Esophagus muscularis mucosa (tissue), 4 donors: ENCODE data around the gene ASIC1. TPM values are rescaled to one million over a fixed set of nuclear protein-coding genes. Genes with fewer than 3 reads are reported as not detected.

ENCODE experiments used
- DNase-seq: peaks from one replicate; pipeline ENCODE4 v3.0.0-alpha.2; 2017; ENCODE audit errors: extremely low spot score
- H3K27ac ChIP-seq, 4 donors: fragments of 200-600 bp; sonication (generic); replicated peaks in 1 of 4; 1 replicate in 3 of 4; 2 replicates in 1 of 4; pipeline ENCODE4 v1.5.1; 2016 to 2019; ENCODE audit warnings: mild to moderate bottlenecking in 1 of 4
- H3K27me3 ChIP-seq, 4 donors: fragments of 200-600 bp; sonication (generic); one replicate each; pipeline versions ENCODE4 v1.5.1 to v1.6.0; 2016 to 2019
- H3K36me3 ChIP-seq, 4 donors: fragments of 200-600 bp; sonication (generic); one replicate each; pipeline ENCODE4 v1.5.1; 2016 to 2019
- H3K4me1 ChIP-seq, 4 donors: fragments of 200-600 bp; sonication (generic); one replicate each; pipeline ENCODE4 v1.5.1; 2016 to 2019
- H3K4me3 ChIP-seq, 4 donors: fragments of 200-600 bp; sonication (generic); 1 replicate in 2 of 4; 2 replicates in 2 of 4; pipeline ENCODE4 v1.5.1; 2016 to 2019; ENCODE audit warnings: mild to moderate bottlenecking in 4 of 4, moderate library complexity in 1 of 4
- H3K9me3 ChIP-seq, 4 donors: fragments of 200-600 bp; sonication (generic); 1 replicate in 3 of 4; 2 replicates in 1 of 4; pipeline ENCODE4 v1.5.1; 2016 to 2019
- EP300 ChIP-seq: sonication (generic); formaldehyde crosslinking; IDR thresholded peaks from one replicate; pipeline ENCODE4 v1.6.1; 2017; ENCODE audit warnings: antibody characterized with exemption
- POLR2A ChIP-seq: fragments of 450-650 bp; IDR thresholded peaks from one replicate; pipeline ENCODE4 v1.6.1; 2017; ENCODE audit warnings: antibody characterized with exemption, moderate library complexity, mild to moderate bottlenecking, low read depth
- POLR2AphosphoS5 ChIP-seq, 2 donors: sonication (generic); formaldehyde crosslinking; IDR thresholded peaks; one replicate each; pipeline ENCODE4 v1.6.1; 2017; ENCODE audit warnings: antibody characterized with exemption in 2 of 2
- WGBS: methylation state at CpG from one replicate; pipeline ENCODE4 v1.1.5; 2018; 5-methylcytosine and 5-hydroxymethylcytosine counted together
- intact Hi-C: fragments of 100-400 bp; cut with DNase I; formaldehyde crosslinking; loops from one replicate; pipeline ENCODE4 v1.15.1; 2023
- total RNA-seq, 4 donors: library from RNA; depleted of rRNA; stranded (reverse); fragments of >200 nt; gene quantifications; one replicate each; pipeline versions ENCODE4 v1.1.0 to v1.2.1, GENCODE V29; 2016
- TF ChIP-seq, protein P1 (sequence below), 3 experiments: fragments of 200-600 bp in 2 of 3; fragments of 450-650 bp in 1 of 3; sonication (generic) in 2 of 3; IDR thresholded peaks; one replicate each; pipeline ENCODE4 v1.5.1; 2017 to 2019; ENCODE audit warnings: antibody characterized with exemption in 3 of 3, mild to moderate bottlenecking in 2 of 3, moderate library complexity in 1 of 3

Gene ASIC1
- total RNA-seq, 4 donors from 2014 or later = 0.66 to 5.6 (median 2.9) TPM

DNA sequence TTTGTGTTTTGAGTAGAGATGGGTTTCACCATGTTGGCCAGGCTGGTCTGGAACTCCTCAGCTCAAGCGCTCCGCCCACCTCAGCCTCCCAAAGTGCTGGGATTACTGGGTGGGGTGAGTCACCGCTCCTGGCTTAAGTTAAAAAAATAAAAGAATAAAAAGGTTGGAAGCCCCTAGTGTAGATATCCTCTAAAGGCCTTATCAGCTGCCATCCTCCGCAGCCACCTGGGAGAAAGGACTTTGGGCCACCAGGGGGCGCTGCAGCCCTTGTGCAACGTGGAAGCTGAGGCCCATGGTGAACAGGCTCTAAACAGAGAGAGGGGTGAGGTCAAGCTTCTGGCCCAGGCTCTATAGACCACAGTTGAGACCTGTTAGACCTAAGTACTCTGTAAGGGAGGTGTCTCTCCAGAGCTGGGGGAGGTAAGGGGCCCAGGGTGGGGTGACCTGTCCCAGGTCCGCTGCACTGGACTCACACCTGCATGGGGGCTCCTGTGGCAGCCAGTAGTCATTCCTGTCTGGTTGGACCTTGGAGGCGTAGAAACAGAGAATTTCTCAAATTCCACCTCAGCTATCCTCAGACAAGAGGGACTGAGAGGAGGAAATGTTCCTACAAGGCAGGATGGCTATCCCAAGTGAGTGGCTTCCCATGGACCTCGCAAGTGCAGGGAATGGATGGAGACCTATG lies 18.1 kb upstream of the ASIC1 start:
- Histone ChIP-seq H3K4me1 (no peaks in the 10 kb centered on the region), H3K9me3 (no peaks in the 10 kb centered on the region), H3K36me3 (no peaks in the 10 kb centered on the region), H3K27me3 (peaks cover 0 to 4% (median 0%) of the 10 kb centered on the region in 4 donors), H3K4me3 (no peak overlapping the region), H3K27ac (no peak overlapping the region)
- TF ChIP-seq EP300 (no peak), POLR2A (no peak)
- TF ChIP-seq, protein P1, sequence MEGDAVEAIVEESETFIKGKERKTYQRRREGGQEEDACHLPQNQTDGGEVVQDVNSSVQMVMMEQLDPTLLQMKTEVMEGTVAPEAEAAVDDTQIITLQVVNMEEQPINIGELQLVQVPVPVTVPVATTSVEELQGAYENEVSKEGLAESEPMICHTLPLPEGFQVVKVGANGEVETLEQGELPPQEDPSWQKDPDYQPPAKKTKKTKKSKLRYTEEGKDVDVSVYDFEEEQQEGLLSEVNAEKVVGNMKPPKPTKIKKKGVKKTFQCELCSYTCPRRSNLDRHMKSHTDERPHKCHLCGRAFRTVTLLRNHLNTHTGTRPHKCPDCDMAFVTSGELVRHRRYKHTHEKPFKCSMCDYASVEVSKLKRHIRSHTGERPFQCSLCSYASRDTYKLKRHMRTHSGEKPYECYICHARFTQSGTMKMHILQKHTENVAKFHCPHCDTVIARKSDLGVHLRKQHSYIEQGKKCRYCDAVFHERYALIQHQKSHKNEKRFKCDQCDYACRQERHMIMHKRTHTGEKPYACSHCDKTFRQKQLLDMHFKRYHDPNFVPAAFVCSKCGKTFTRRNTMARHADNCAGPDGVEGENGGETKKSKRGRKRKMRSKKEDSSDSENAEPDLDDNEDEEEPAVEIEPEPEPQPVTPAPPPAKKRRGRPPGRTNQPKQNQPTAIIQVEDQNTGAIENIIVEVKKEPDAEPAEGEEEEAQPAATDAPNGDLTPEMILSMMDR (IDR thresholded peaks at IDR 0.05) = peak; percentile 80 to 94 (median 87)
- 73% methylated on average over 6 of the region's 9 CpGs for WGBS
- DNase-seq = peak; percentile 97
- intact Hi-C loops = no loop called here

DNA sequence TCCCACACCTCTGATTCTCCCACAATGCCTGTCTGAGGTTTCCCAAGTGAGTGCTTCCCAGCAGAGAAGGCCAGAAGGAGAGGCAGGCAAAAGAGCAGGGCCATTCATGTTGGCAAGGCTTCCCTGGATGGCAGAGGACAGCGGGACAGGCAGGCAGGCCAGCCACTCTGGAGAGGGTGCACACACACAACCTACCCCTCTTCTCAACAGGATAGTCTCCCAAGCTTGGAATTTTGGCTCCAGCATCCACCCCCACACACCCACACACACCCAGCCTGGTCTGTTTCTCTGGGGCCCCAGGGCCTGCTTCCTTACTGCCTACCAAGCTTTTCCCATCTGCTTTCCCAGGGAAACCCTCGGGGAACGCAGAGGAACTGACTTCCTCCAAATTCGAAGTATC lies 16.7 kb upstream of the ASIC1 start:
- Histone ChIP-seq H3K4me1 (no peaks in the 10 kb centered on the region), H3K27me3 (peaks cover 0 to 4% (median 0%) of the 10 kb centered on the region in 4 donors), H3K4me3 (no peak overlapping the region), H3K36me3 (no peaks in the 10 kb centered on the region), H3K27ac (no peak overlapping the region), H3K9me3 (no peaks in the 10 kb centered on the region)
- DNase-seq = no peak
- WGBS = 78% methylated on average over 4 of the region's 4 CpGs
- intact Hi-C loops = loop anchor here (10.0 kb wide), 1 partner anchor 176 kb away; no protein-coding TSS in a partner anchor
- TF ChIP-seq, protein P1 (IDR thresholded peaks at IDR 0.05) = no peak
- TF ChIP-seq POLR2AphosphoS5 (IDR thresholded peaks at IDR 0.05) = no peak
- no peak for TF ChIP-seq EP300
- no peak for TF ChIP-seq POLR2A

DNA sequence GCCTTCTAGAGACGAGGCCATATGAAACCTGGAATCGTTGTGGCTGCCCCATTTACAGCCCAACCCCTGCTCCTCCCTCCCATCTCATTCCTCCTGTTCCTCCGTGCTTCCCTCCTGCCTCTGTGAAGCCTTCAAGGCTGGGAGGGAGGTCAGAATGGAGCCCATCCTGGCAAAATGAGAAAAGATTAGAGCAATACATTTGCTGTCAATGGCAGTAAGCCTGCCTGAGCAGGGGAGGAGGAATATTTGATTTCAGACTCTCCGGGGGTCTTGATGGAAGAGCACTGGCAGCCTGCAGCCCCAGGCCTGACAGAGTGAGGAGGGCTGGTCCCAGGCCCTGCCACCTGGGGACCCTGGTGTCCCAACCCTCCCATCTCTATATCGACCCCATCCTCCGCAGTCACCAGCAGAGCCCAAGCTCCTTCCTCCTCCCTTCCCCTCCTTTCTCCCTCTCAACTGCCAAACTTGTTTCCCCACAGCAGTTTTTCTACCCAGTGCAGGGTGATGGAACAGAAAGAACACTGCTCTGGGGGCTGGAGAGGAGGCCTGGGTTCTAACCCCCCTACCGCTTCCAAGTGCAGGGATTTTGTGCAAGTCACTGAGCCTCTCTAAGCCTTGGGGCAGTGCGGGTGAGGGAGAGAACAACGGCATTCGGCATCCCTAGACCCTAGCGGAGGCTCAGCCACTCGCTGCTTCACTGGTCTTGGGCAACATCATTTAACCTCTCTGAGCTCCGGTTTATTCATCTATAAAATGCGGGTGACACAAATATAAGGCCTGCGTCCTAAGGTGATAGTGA lies 16.1 kb upstream of the ASIC1 start:
- Histone ChIP-seq H3K27me3 (peaks cover 0 to 4% (median 0%) of the 10 kb centered on the region in 4 donors), H3K9me3 (no peaks in the 10 kb centered on the region), H3K4me3 (no peak overlapping the region), H3K4me1 (no peaks in the 10 kb centered on the region), H3K36me3 (no peaks in the 10 kb centered on the region), H3K27ac (no peak overlapping the region)
- WGBS = 87% methylated on average over 14 of the region's 15 CpGs
- intact Hi-C loops = loop anchor here (10.0 kb wide), 1 partner anchor 176 kb away; no protein-coding TSS in a partner anchor
- DNase-seq = no peak
- TF ChIP-seq, protein P1 (IDR thresholded peaks at IDR 0.05) = no peak
- TF ChIP-seq POLR2A = no peak
- no peak for TF ChIP-seq POLR2AphosphoS5 (IDR thresholded peaks at IDR 0.05)
- no peak for TF ChIP-seq EP300

DNA sequence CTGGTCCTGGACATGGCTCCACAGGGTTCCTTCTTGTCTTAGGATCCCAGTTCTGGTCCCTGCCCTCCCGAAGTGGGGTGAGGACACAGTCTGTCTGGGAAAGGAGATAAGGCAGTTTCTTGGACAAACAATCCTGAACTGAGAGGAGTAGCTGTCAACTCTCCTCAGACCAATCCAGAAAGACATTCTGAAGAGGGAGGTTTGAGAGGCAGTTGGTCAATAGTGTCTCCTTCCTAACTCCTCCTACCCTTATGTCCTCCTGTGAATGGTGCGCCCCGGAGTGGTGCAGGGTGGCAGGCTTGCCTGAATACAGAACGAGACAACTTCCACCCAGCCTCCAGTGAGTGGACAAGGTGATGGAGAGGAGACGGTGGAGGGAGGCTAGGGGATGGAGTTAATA lies 15.4 kb upstream of the ASIC1 start:
- Histone ChIP-seq H3K4me1 (no peaks in the 10 kb centered on the region), H3K27ac (no peak overlapping the region), H3K9me3 (no peaks in the 10 kb centered on the region), H3K4me3 (no peak overlapping the region), H3K36me3 (no peaks in the 10 kb centered on the region), H3K27me3 (peaks cover 0 to 3% (median 0%) of the 10 kb centered on the region in 4 donors)
- intact Hi-C loops = loop anchor here (10.0 kb wide), 1 partner anchor 177 kb away; no protein-coding TSS in a partner anchor
- DNase-seq = no peak
- WGBS = 74% methylated on average over 5 of the region's 5 CpGs
- no peak for TF ChIP-seq EP300
- no peak for TF ChIP-seq POLR2A
- no peak for TF ChIP-seq POLR2AphosphoS5 (IDR thresholded peaks at IDR 0.05)
- TF ChIP-seq, protein P1 (IDR thresholded peaks at IDR 0.05) = no peak
